Measurements from ENCODE around the gene NFAT5. TPM values are rescaled to one million over a fixed set of nuclear protein-coding genes. Genes with fewer than 3 reads are reported as not detected.

NFAT5 gene
- total RNA-seq, 1 donor from 2014 or later, result 48.8 TPM

DNA sequence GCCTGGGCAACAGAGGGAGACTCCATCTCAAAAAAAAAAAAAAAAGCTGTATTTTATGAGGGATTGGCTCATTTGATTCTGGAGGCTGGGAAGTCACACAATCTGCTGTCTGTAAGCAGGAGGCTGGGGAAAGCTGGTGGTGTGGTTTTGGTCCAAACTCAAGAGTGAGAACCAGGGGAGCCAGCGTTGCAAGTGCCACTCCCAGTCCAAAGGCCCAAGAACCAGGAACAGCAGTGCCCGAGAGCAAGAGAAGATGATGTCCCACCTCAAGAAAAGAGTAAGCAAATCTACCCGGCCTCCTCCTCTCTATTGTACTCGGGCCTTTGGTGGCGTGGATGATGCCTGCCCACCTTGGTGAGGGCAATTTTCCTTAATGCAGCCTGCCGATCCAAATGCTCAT lies 166.3 kb downstream of the NFAT5 start:
- Mint-ChIP-seq H3K4me3 (ENCODE audit: unreplicated experiment) (no peak overlapping the region), H3K36me3 (ENCODE audit: low read depth, unreplicated experiment) (peaks cover 4% of the 10 kb centered on the region), H3K4me1 (ENCODE audit: unreplicated experiment) (no peaks in the 10 kb centered on the region), H3K27me3 (ENCODE audit: unreplicated experiment) (peaks cover 8% of the 10 kb centered on the region), H3K9me3 (ENCODE audit: unreplicated experiment) (no peaks in the 10 kb centered on the region), H3K27ac (ENCODE audit: unreplicated experiment) (no peak overlapping the region)
- no peak for TF ChIP-seq CTCF (IDR thresholded peaks at IDR 0.05; ENCODE audit: unreplicated experiment)
- no peak for DNase-seq (ENCODE audit: low spot score)

DNA sequence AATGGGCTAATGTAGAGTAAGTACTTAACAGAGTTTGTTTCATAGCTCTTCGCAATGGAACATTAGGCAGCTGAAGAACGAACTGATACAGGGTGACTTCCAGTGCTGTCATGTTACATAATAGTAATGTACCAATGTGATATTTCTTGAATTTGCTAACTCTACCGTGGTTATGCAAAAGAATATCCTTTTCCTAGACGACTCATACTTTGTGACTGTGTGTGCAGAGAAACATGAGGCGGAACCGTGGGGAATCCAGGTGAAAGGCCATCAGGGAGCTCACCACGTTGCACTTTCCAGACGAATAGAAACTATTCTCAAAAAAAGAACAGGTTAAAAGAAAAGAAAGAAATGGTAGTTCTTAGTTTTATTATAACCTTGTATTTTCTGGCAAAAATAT lies 175.8 kb downstream of the NFAT5 start:
- peaks cover 6% of the 10 kb centered on the region for H3K4me1 Mint-ChIP-seq (ENCODE audit: unreplicated experiment)
- TF ChIP-seq CTCF (IDR thresholded peaks at IDR 0.05; ENCODE audit: unreplicated experiment), result no peak
- H3K27me3 Mint-ChIP-seq (ENCODE audit: unreplicated experiment), result no peaks in the 10 kb centered on the region
- no peak for DNase-seq (ENCODE audit: low spot score)
- H3K36me3 Mint-ChIP-seq (ENCODE audit: low read depth, unreplicated experiment), result peaks cover 39% of the 10 kb centered on the region
- no peak overlapping the region for H3K4me3 Mint-ChIP-seq (ENCODE audit: unreplicated experiment)
- H3K27ac Mint-ChIP-seq (ENCODE audit: unreplicated experiment), result no peak overlapping the region
- H3K9me3 Mint-ChIP-seq (ENCODE audit: unreplicated experiment), result no peaks in the 10 kb centered on the region

DNA sequence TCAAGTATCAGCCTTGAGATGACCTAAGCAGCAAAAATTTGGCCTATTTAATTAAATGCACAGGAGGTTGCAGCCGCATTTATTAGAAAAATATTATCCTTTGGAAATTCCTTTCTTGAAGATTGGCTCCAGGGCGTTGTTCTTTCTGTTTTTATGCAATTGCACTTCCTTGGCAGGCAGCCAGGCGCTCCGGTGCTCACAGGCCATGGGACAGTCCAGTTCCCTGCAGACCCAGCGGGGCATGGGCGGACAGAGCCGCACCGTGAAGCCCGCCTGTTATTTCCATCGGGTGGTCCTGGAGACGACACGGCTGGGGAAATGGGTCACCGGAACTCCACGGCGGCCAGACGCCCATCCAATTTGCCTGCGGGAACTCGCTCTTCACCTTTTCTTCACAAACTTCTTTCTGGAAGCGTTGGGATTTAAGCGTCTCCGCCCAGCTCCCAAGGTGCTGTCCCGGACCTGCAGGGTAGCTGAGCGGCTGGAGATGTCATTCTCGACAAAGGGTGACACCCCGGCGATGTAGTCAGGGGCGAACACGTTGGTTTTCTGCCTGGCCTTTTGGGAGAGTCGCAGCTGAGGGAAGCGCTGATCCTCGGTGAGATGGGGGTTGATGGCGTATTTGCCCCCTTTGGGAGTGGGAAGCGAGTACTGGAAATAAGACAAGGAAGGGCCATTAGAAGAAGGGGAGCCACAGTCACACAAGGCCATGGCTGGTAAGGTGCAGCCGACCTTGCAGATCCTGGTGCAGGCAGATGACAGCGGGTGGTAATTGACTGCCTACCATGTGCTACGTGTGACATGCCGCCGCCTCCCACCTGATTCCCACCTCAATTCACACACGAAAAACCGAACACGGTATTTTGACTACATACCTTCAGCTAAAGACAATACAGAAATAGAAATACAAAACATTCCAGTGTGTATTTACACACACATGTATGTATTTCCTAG lies 176.5 kb downstream of the NFAT5 start:
- Mint-ChIP-seq H3K4me1 (ENCODE audit: unreplicated experiment) (peaks cover 6% of the 10 kb centered on the region), H3K27me3 (ENCODE audit: unreplicated experiment) (no peaks in the 10 kb centered on the region), H3K4me3 (ENCODE audit: unreplicated experiment) (no peak overlapping the region), H3K27ac (ENCODE audit: unreplicated experiment) (no peak overlapping the region), H3K36me3 (ENCODE audit: low read depth, unreplicated experiment) (peaks cover 40% of the 10 kb centered on the region), H3K9me3 (ENCODE audit: unreplicated experiment) (no peaks in the 10 kb centered on the region)
- no peak for DNase-seq (ENCODE audit: low spot score)
- TF ChIP-seq CTCF (IDR thresholded peaks at IDR 0.05; ENCODE audit: unreplicated experiment), result no peak

DNA sequence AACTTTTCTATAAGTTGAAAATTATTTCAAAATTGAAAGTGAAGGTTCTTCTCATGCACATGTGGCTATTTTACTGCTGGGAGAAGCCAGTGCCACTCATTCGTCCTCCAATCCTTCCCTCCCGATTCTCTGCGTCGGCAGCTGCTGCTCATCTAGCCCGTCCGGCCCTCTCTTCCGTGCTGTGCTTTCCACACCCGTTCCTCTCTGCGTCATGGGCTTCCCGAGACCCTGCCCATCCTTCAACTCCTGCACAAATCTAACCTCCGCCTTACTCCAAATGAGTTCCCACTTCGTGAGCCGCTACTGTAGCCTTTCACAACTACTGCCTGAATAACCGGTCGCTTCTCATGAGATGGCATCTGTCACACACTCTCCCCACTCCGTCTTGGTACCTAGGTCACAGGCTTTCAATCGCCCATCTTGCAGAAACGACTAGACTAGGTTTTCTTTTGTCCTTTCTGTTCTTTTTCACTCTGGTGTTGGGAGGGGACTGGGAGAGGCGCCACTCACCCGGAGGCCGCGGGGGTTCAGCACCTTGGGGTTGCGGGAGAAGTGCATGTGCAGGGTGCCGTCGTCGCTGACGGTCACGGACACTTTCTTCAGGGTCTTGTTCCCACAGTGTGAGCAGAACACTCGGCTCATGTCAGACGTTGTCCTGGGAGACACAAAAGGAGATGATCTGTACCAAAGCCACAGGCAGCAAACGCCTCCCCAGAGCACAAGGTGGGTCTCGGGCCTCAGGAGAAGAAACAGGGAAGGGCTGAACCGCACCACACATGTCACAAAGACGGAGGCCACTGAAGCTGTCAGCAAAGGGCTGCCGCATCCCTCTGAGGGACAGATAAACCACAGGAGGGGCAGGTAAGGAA lies 178.8 kb downstream of the NFAT5 start:
- peak overlapping the region; percentile 17 for H3K4me3 Mint-ChIP-seq (ENCODE audit: unreplicated experiment)
- H3K36me3 Mint-ChIP-seq (ENCODE audit: low read depth, unreplicated experiment), result peaks cover 57% of the 10 kb centered on the region
- no peaks in the 10 kb centered on the region for H3K27me3 Mint-ChIP-seq (ENCODE audit: unreplicated experiment)
- no peak for DNase-seq (ENCODE audit: low spot score)
- peak overlapping the region; percentile 9 for H3K27ac Mint-ChIP-seq (ENCODE audit: unreplicated experiment)
- no peaks in the 10 kb centered on the region for H3K9me3 Mint-ChIP-seq (ENCODE audit: unreplicated experiment)
- H3K4me1 Mint-ChIP-seq (ENCODE audit: unreplicated experiment), result no peaks in the 10 kb centered on the region
- TF ChIP-seq CTCF (IDR thresholded peaks at IDR 0.05; ENCODE audit: unreplicated experiment), result no peak
